HepG2 (cell line): ENCODE measurements around the gene LENEP. TPM values are rescaled to one million over a fixed set of nuclear protein-coding genes. Genes with fewer than 3 reads are reported as not detected.

Source experiments
- ASH2L ChIP-seq: fragments of 300-600, 200-600 bp; sonication (generic); IDR thresholded peaks from 2 replicates; pipeline ENCODE4 v1.7.0; 2017; ENCODE audit warnings: low read depth, mild to moderate bottlenecking, moderate library complexity, mixed read lengths, low read length; ENCODE audit not compliant: insufficient read length
- CTCF ChIP-seq: sonication (generic); formaldehyde crosslinking; IDR thresholded peaks from 2 replicates; pipeline ENCODE4 v1.5.0; 2020; ENCODE audit warnings: mild to moderate bottlenecking, missing genetic modification reagents, moderate library complexity
- E2F5 ChIP-seq: sonication (generic); formaldehyde crosslinking; conservative IDR thresholded peaks from 2 replicates; pipeline ENCODE4 v1.4.0; 2020; ENCODE audit warnings: missing genetic modification reagents
- ELF3 ChIP-seq: IDR thresholded peaks from 2 replicates; pipeline ENCODE4 v1.6.1; 2016; ENCODE audit warnings: missing genetic modification reagents, missing compliant biosample characterization
- PRDM4 ChIP-seq: sonication (generic); formaldehyde crosslinking; IDR thresholded peaks from 2 replicates; pipeline ENCODE4 v1.9.0; 2021; ENCODE audit warnings: missing genetic modification reagents, borderline replicate concordance
- ZNF20 ChIP-seq: sonication (generic); formaldehyde crosslinking; IDR thresholded peaks from 2 replicates; pipeline ENCODE4 v1.4.0; 2020; ENCODE audit warnings: mild to moderate bottlenecking, moderate library complexity, missing genetic modification reagents
- ZNF317 ChIP-seq: sonication (generic); formaldehyde crosslinking; IDR thresholded peaks from 2 replicates; pipeline ENCODE4 v1.5.0; 2020; ENCODE audit warnings: mild to moderate bottlenecking, missing genetic modification reagents
- ZNF451 ChIP-seq: sonication (generic); formaldehyde crosslinking; IDR thresholded peaks from 2 replicates; pipeline ENCODE4 v1.5.0; 2020; ENCODE audit warnings: mild to moderate bottlenecking, missing genetic modification reagents
- ZNF891 ChIP-seq: sonication (generic); formaldehyde crosslinking; IDR thresholded peaks from 2 replicates; pipeline ENCODE4 v1.5.0; 2020; ENCODE audit warnings: mild to moderate bottlenecking, missing genetic modification reagents
- polyA plus RNA-seq, 8 experiments: library from polyadenylated mRNA; depleted of rRNA in 3 of 8; stranded (reverse) in 7 of 8; unstranded in 1 of 8; fragments of >200 nt; fragmentation: Illumina TruSeq in 4 of 8; extraction: Trizol in 4 of 8; gene quantifications; 2 replicates each; pipeline versions ENCODE4 v1.2.1 to v1.2.3, GENCODE V29; 2011 to 2016; ENCODE audit warnings: low read depth in 4 of 8, missing spikeins in 1 of 8, mixed read lengths in 1 of 8; ENCODE audit not compliant: insufficient read depth in 1 of 8
- total RNA-seq, 5 experiments: library from RNA; depleted of rRNA; stranded (reverse); fragments of >200 nt; fragmentation: Illumina TruSeq; extraction: Trizol; gene quantifications; 2 replicates each; pipeline ENCODE4 v1.2.3, GENCODE V29; 2016; ENCODE audit warnings: low read depth in 1 of 5
- TF ChIP-seq, protein P1 (sequence below): IDR thresholded peaks from 2 replicates; pipeline ENCODE4 v1.6.1; 2016; ENCODE audit warnings: low read depth, missing genetic modification reagents, missing compliant biosample characterization
- TF ChIP-seq, protein P2 (sequence below): sonication (generic); formaldehyde crosslinking; IDR thresholded peaks from 2 replicates; pipeline ENCODE4 v1.8.0; 2022; ENCODE audit warnings: low read depth, missing genetic modification reagents

The LENEP gene
- total and polyA plus RNA-seq, 2 of the 13 experiments (the other 11 are each of a cell fraction or from before 2014, with no cell fraction given) = 0.29 TPM; not detected in 1

- no peak for TF ChIP-seq CTCF (CRISPR knock-in tag)
- no peak for TF ChIP-seq ZNF891
- TF ChIP-seq ASH2L = peak; percentile 46
- no peak for TF ChIP-seq E2F5 (CRISPR knock-in tag)
- no peak; the same call in none of the 2 replicates for TF ChIP-seq ZNF317 (CRISPR knock-in tag)
- TF ChIP-seq, protein P1, sequence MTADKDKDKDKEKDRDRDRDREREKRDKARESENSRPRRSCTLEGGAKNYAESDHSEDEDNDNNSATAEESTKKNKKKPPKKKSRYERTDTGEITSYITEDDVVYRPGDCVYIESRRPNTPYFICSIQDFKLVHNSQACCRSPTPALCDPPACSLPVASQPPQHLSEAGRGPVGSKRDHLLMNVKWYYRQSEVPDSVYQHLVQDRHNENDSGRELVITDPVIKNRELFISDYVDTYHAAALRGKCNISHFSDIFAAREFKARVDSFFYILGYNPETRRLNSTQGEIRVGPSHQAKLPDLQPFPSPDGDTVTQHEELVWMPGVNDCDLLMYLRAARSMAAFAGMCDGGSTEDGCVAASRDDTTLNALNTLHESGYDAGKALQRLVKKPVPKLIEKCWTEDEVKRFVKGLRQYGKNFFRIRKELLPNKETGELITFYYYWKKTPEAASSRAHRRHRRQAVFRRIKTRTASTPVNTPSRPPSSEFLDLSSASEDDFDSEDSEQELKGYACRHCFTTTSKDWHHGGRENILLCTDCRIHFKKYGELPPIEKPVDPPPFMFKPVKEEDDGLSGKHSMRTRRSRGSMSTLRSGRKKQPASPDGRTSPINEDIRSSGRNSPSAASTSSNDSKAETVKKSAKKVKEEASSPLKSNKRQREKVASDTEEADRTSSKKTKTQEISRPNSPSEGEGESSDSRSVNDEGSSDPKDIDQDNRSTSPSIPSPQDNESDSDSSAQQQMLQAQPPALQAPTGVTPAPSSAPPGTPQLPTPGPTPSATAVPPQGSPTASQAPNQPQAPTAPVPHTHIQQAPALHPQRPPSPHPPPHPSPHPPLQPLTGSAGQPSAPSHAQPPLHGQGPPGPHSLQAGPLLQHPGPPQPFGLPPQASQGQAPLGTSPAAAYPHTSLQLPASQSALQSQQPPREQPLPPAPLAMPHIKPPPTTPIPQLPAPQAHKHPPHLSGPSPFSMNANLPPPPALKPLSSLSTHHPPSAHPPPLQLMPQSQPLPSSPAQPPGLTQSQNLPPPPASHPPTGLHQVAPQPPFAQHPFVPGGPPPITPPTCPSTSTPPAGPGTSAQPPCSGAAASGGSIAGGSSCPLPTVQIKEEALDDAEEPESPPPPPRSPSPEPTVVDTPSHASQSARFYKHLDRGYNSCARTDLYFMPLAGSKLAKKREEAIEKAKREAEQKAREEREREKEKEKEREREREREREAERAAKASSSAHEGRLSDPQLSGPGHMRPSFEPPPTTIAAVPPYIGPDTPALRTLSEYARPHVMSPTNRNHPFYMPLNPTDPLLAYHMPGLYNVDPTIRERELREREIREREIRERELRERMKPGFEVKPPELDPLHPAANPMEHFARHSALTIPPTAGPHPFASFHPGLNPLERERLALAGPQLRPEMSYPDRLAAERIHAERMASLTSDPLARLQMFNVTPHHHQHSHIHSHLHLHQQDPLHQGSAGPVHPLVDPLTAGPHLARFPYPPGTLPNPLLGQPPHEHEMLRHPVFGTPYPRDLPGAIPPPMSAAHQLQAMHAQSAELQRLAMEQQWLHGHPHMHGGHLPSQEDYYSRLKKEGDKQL = peak; percentile 46; the same call in 1 of the 2 replicates
- TF ChIP-seq PRDM4 = no peak
- TF ChIP-seq, protein P2, sequence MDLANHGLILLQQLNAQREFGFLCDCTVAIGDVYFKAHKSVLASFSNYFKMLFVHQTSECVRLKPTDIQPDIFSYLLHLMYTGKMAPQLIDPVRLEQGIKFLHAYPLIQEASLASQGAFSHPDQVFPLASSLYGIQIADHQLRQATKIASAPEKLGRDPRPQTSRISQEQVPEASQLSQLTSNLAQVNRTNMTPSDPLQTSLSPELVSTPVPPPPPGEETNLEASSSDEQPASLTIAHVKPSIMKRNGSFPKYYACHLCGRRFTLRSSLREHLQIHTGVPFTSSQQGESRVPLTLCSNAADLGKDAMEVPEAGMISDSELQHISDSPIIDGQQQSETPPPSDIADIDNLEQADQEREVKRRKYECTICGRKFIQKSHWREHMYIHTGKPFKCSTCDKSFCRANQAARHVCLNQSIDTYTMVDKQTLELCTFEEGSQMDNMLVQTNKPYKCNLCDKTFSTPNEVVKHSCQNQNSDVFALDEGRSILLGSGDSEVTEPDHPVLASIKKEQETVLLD (CRISPR knock-in tag) = no peak
- no peak for TF ChIP-seq ZNF451 (CRISPR knock-in tag)
- peak; percentile 73 for TF ChIP-seq ELF3 (CRISPR knock-in tag)
- TF ChIP-seq ZNF20 = no peak
Measured at GRCh38 chr1:154972517-154973343, 20.7 kb upstream of the LENEP start (continued).
